Panc1 (cell line): Measurements from ENCODE around the gene LAMA1. TPM values are rescaled to one million over a fixed set of nuclear protein-coding genes. Genes with fewer than 3 reads are reported as not detected.

ENCODE experiments used
- ATAC-seq: fragments of 200-7000 bp; cut with Tn5 transposase; 2 replicates; pipeline ENCODE4 v1.9.1; 2020; ENCODE audit warnings: mild to moderate bottlenecking, moderate library complexity
- Bru-seq: library from RNA; stranded (reverse); fragments of 400-500 nt; gene quantifications from one replicate; lab custom pipeline; 2021; lab: Mats Ljungman, UMichigan
- BruChase-seq, 2 experiments: library from RNA; stranded (reverse); fragments of 400-500 nt; gene quantifications; one replicate each; lab custom pipeline; 2021; lab: Mats Ljungman, UMichigan
- BruUV-seq: library from RNA; stranded (reverse); fragments of 400-500 nt; replicated peaks from 2 replicates; lab custom pipeline; 2021; lab: Mats Ljungman, UMichigan
- CTCF ChIA-PET: fragments of 300-600 bp; sonication (Branson Sonifier 250); formaldehyde crosslinking; loops from one replicate; lab custom pipeline; 2022; ENCODE audit warnings: antibody characterized with exemption; lab: Charles Lee
- POLR2A ChIA-PET: fragments of 300-600 bp; sonication (Branson Sonifier 250); formaldehyde crosslinking; loops from one replicate; lab custom pipeline; 2022; ENCODE audit warnings: antibody characterized with exemption; lab: Charles Lee
- DNase-seq: peaks from one replicate; pipeline ENCODE4 v3.0.0-alpha.2; 2010; ENCODE audit warnings: low read depth, low spot score
- H3K27ac ChIP-seq: 2 replicates; pipeline ENCODE4 v1.5.1; 2011; ENCODE audit warnings: mild to moderate bottlenecking, low read length, inconsistent platforms
- H3K27me3 ChIP-seq: fragments of 200-500 bp; sonication (Bioruptor generic); 2 replicates; pipeline ENCODE4 v1.6.0; 2014; ENCODE audit warnings: low read length, inconsistent platforms; ENCODE audit not compliant: control insufficient read depth, insufficient read depth
- H3K36me3 ChIP-seq: fragments of 200-500 bp; sonication (Bioruptor generic); 2 replicates; pipeline ENCODE4 v1.5.1; 2014; ENCODE audit warnings: inconsistent platforms, mild to moderate bottlenecking, low read length, moderate library complexity; ENCODE audit not compliant: control insufficient read depth, insufficient read depth
- H3K4me1 ChIP-seq: 2 replicates; pipeline ENCODE4 v1.5.1; 2011; ENCODE audit warnings: inconsistent platforms, mild to moderate bottlenecking, low read length, moderate library complexity; ENCODE audit not compliant: control insufficient read depth, insufficient read depth
- H3K4me3 ChIP-seq, 2 experiments: 2 replicates each; pipeline ENCODE4 v1.5.1; 2011 to 2012; ENCODE audit warnings: low read depth in 2 of 2, low read length in 2 of 2, mild to moderate bottlenecking in 2 of 2, inconsistent platforms in 1 of 2, moderate library complexity in 1 of 2
- H3K9me3 ChIP-seq: fragments of 200-500 bp; sonication (Bioruptor generic); 2 replicates; pipeline ENCODE4 v1.5.1; 2014; ENCODE audit warnings: low read depth, mild to moderate bottlenecking, inconsistent platforms, low read length, moderate library complexity; ENCODE audit not compliant: control insufficient read depth, insufficient read depth
- CTCF ChIP-seq: fragments of 450-650 bp; IDR thresholded peaks from 2 replicates; pipeline ENCODE4 v1.5.1; 2017; ENCODE audit warnings: mild to moderate bottlenecking
- POLR2AphosphoS5 ChIP-seq: IDR thresholded peaks from 2 replicates; pipeline ENCODE4 v1.6.1; 2012; ENCODE audit warnings: mild to moderate bottlenecking, low read depth, low read length, moderate library complexity
- REST ChIP-seq, 2 experiments: IDR thresholded peaks; 2 replicates each; pipeline ENCODE4 v1.6.1; 2011 to 2012; ENCODE audit warnings: low read depth in 2 of 2, control low read depth in 1 of 2, low read length in 1 of 2, mild to moderate bottlenecking in 1 of 2, moderate library complexity in 1 of 2; ENCODE audit not compliant: insufficient read depth in 1 of 2
- SIN3A ChIP-seq: IDR thresholded peaks from 2 replicates; pipeline ENCODE4 v1.6.1; 2012; ENCODE audit warnings: low read depth, mild to moderate bottlenecking, low read length, moderate library complexity, borderline replicate concordance; ENCODE audit not compliant: insufficient read depth
- TCF7L2 ChIP-seq: IDR thresholded peaks from 2 replicates; pipeline ENCODE4 v1.6.1; 2011; ENCODE audit warnings: mild to moderate bottlenecking, low read depth, low read length, inconsistent platforms
- in situ Hi-C: cut with HindIII; loops from 2 replicates; pipeline ENCODE4 v1.10.0; 2016; ENCODE audit warnings: low sequenced_read_pairs, low pct_unique_long_range_greater_than_20kb
- intact Hi-C: fragments of 100-400 bp; cut with micrococcal nuclease; formaldehyde crosslinking; loops from one replicate; pipeline ENCODE4 v1.10.0; 2022; ENCODE audit not compliant: unreplicated experiment
- long read RNA-seq: library from polyadenylated mRNA; unstranded; transcript quantifications from one replicate; pipeline ENCODE4 v2.0.0, GENCODE V29; 2021; ENCODE audit not compliant: unreplicated experiment
- polyA plus RNA-seq: library from polyadenylated mRNA; unstranded; fragments of >200 nt; gene quantifications from one replicate; pipeline ENCODE4 v1.2.1, GENCODE V29; 2012; ENCODE audit warnings: missing spikeins; ENCODE audit not compliant: insufficient read length
- total RNA-seq: library from RNA; stranded (reverse); gene quantifications from one replicate; pipeline ENCODE4 v1.2.1, GENCODE V29; 2021; ENCODE audit not compliant: unreplicated experiment

LAMA1 gene
- total RNA-seq (0.03 TPM), Bru-seq, nascent RNA (percentile 3 among the genes with signal in this experiment), BruChase-seq, experiment 1, labeled RNA remaining after a 2-hour chase (percentile 3 among the genes with signal in this experiment), BruChase-seq, experiment 2, labeled RNA remaining after a 6-hour chase (percentile 2 among the genes with signal in this experiment)
- not detected for polyA plus RNA-seq
- long read RNA-seq: 0 reads

GRCh38 chr18:7117390-7118355 is at the start of gene LAMA1:
Gene LAMA1 (minus strand): TSS chr18:7117797. CDS start chr18:7117720, 77 bp downstream.
- H3K36me3 ChIP-seq: no peaks in the 10 kb centered on the region
- ATAC-seq (peak; percentile 38; the same call in 1 of the 2 replicates), DNase-seq (no peak)
- TF ChIP-seq CTCF (no peak), TCF7L2 (no peak), POLR2AphosphoS5 (no peak), REST (IDR thresholded peaks at IDR 0.05; ENCODE audit: insufficient read depth in 1 of 2, low read depth in 2 of 2, low read length in 1 of 2) (no peak), SIN3A (no peak)
- BruUV-seq: no TSS peak
- intact Hi-C loops: no loop called here
- no peaks in the 10 kb centered on the region for H3K4me1 ChIP-seq
- H3K27me3 ChIP-seq: no peaks in the 10 kb centered on the region; the same call in 1 of the 2 replicates
- in situ Hi-C loops: no loop called here
- no peaks in the 10 kb centered on the region for H3K9me3 ChIP-seq
- POLR2A ChIA-PET: no interaction called here
- CTCF ChIA-PET: no interaction called here
- H3K4me3 ChIP-seq: peak within 1 kb of the TSS; percentile 4 to 36
- H3K27ac ChIP-seq: no peak within 1 kb of the TSS

DNA sequence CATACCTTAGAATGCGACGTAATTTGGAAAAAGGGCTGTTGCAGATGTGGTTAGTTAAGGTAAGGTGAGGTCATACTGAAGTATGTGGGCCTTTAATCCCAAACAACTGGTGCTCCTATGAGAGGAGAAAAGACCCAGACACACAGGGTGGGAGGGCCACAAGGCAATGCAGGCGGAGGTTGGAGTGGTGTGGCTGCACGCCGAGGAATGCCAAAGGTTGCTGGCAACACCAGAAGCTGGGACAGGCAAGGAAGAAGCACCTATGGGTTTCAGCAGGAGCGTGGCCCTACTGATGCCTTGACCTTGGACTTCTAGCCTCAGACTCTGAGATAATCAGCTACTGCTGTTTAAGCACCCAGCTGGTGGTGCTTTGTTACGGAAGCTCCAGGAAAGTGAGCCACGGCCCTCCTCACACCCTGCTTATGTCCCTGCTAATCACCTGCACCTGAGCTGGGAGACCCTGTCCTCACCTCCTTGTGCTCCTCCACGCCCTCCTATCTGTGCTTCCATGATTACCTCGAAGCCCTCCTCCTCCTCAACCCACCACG is 48.3 kb upstream of the LAMA1 start:
- Histone ChIP-seq H3K9me3 (no peaks in the 10 kb centered on the region), H3K36me3 (no peaks in the 10 kb centered on the region), H3K27ac (no peak overlapping the region), H3K4me1 (no peaks in the 10 kb centered on the region), H3K27me3 (no peaks in the 10 kb centered on the region), H3K4me3 (no peak overlapping the region)
- DNase-seq (no peak), ATAC-seq (no peak)
- in situ Hi-C loops (no loop called here), intact Hi-C loops (no loop called here)
- ChIA-PET CTCF (no interaction called here), POLR2A (no interaction called here)
- BruUV-seq: no TSS peak
- TF ChIP-seq REST (IDR thresholded peaks at IDR 0.05; ENCODE audit: insufficient read depth in 1 of 2, low read depth in 2 of 2, low read length in 1 of 2) (no peak), CTCF (no peak), SIN3A (no peak), TCF7L2 (no peak), POLR2AphosphoS5 (no peak)
